Measurements from ENCODE around the gene MAGI1. TPM values are rescaled to one million over a fixed set of nuclear protein-coding genes. Genes with fewer than 3 reads are reported as not detected.

MAGI1 gene
- total RNA-seq, 2 donors from 2014 or later = 38.6 to 45.1 TPM

DNA sequence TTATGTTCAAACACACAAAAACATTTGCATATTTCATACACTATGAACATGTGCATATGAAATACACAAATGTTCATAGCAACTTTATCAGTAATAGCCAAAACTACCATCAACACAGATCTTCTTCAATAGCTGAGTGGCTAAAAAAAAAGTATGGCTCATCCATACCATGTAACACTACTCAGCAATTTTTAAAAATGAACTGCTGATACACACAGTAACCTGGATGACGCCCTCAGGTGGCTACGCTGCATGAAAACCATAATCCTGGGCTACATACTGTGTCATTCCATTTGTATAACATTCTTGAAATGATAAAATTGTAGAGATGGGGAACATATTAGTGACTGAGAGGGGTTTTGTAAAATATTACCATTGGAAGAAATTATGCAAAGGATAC is 243.6 kb downstream of the MAGI1 start:
- TF ChIP-seq, protein P1, sequence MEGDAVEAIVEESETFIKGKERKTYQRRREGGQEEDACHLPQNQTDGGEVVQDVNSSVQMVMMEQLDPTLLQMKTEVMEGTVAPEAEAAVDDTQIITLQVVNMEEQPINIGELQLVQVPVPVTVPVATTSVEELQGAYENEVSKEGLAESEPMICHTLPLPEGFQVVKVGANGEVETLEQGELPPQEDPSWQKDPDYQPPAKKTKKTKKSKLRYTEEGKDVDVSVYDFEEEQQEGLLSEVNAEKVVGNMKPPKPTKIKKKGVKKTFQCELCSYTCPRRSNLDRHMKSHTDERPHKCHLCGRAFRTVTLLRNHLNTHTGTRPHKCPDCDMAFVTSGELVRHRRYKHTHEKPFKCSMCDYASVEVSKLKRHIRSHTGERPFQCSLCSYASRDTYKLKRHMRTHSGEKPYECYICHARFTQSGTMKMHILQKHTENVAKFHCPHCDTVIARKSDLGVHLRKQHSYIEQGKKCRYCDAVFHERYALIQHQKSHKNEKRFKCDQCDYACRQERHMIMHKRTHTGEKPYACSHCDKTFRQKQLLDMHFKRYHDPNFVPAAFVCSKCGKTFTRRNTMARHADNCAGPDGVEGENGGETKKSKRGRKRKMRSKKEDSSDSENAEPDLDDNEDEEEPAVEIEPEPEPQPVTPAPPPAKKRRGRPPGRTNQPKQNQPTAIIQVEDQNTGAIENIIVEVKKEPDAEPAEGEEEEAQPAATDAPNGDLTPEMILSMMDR (conservative IDR thresholded peaks at IDR 0.05) = no peak
- Mint-ChIP-seq H3K27me3 (ENCODE audit: insufficient read depth) (no peaks in the 10 kb centered on the region), H3K27ac (no peak overlapping the region)

DNA sequence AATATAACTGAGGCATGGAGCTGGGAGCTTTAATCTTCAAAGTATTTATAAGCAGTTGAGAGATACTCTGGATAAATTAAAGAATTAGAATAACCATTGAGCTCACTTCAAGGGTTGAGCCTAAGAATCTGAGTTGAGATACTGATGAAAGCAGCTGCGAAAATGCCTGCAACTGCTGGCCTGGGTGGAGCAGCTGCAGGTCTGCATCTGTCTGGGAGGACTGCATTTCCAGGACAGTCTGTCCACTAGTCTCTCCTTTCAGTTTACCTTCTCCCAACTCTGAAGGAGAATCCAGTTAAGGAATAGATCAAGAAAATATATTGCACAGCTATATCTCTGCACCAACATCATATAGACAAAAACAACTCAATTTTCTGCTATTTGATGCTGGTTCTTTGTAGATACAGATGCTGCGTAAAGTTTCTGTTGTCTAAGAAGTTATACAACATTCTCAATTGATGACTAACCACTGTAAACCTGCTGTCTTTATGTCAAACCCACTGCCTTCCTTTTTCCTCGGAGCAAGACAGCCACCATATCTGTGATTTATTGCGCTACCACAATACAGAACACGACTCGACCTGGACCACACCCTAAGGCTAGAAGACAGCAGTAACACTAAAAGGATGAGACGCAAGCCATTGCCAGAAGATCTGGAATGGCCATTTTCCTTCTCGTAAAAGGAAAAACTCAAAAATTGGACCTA is 245.1 kb downstream of the MAGI1 start:
- TF ChIP-seq, protein P1 (conservative IDR thresholded peaks at IDR 0.05) = no peak
- H3K36me3 Mint-ChIP-seq (ENCODE audit: low read depth) = no peaks in the 10 kb centered on the region
- H3K4me1 Mint-ChIP-seq = peaks cover 17% of the 10 kb centered on the region
- H3K4me3 Mint-ChIP-seq = no peak overlapping the region
- DNase-seq = no peak
- Histone ChIP-seq H3K9me3 (ENCODE audit: control insufficient read depth, low read length) (no peaks in the 10 kb centered on the region), H3K4me1 (ENCODE audit: control insufficient read depth, insufficient read depth, low read length) (peaks cover 6% of the 10 kb centered on the region), H3K27ac (ENCODE audit: low read depth, low read length) (no peak overlapping the region), H3K27me3 (ENCODE audit: control insufficient read depth, insufficient read depth, low read length, poor library complexity, severe bottlenecking) (no peaks in the 10 kb centered on the region), H3K36me3 (ENCODE audit: control insufficient read depth, insufficient read depth, low read length) (no peaks in the 10 kb centered on the region), H3K9ac (ENCODE audit: extremely low read depth, low read length, poor library complexity, severe bottlenecking) (no peak overlapping the region), H3K4me3 (ENCODE audit: low read length) (no peak overlapping the region)
- no peak overlapping the region for H3K27ac Mint-ChIP-seq
- H3K27me3 Mint-ChIP-seq (ENCODE audit: insufficient read depth) = no peaks in the 10 kb centered on the region
- H3K9me3 Mint-ChIP-seq = no peaks in the 10 kb centered on the region
- 89 to 93% methylated on average over 8 of the region's 8 CpGs for WGBS, 2 experiments (ENCODE audit: insufficient coverage in 1 of 2, insufficient read length in 1 of 2)

More for the DNA sequence above, 243.6 kb downstream of the MAGI1 start:
- H3K4me1 ChIP-seq (ENCODE audit: control insufficient read depth, insufficient read depth, low read length) = peaks cover 6% of the 10 kb centered on the region
- no peaks in the 10 kb centered on the region for H3K27me3 ChIP-seq (ENCODE audit: control insufficient read depth, insufficient read depth, low read length, poor library complexity, severe bottlenecking)
- H3K27ac ChIP-seq (ENCODE audit: low read depth, low read length) = no peak overlapping the region
- no peak overlapping the region for H3K4me3 ChIP-seq (ENCODE audit: low read length)
- H3K4me3 Mint-ChIP-seq = no peak overlapping the region
- peaks cover 17% of the 10 kb centered on the region for H3K4me1 Mint-ChIP-seq
- no peaks in the 10 kb centered on the region for H3K9me3 Mint-ChIP-seq
- H3K9me3 ChIP-seq (ENCODE audit: control insufficient read depth, low read length) = no peaks in the 10 kb centered on the region
- H3K9ac ChIP-seq (ENCODE audit: extremely low read depth, low read length, poor library complexity, severe bottlenecking) = no peak overlapping the region
- no peak for DNase-seq
- H3K36me3 ChIP-seq (ENCODE audit: control insufficient read depth, insufficient read depth, low read length) = no peaks in the 10 kb centered on the region
- H3K36me3 Mint-ChIP-seq (ENCODE audit: low read depth) = no peaks in the 10 kb centered on the region
- whole genome bisulfite sequencing, 2 experiments (ENCODE audit: insufficient coverage in 1 of 2, insufficient read length in 1 of 2) = 93% methylated on average over 2 of the region's 2 CpGs; no CpG with 5 or more reads in 1 of the 2 experiments

DNA sequence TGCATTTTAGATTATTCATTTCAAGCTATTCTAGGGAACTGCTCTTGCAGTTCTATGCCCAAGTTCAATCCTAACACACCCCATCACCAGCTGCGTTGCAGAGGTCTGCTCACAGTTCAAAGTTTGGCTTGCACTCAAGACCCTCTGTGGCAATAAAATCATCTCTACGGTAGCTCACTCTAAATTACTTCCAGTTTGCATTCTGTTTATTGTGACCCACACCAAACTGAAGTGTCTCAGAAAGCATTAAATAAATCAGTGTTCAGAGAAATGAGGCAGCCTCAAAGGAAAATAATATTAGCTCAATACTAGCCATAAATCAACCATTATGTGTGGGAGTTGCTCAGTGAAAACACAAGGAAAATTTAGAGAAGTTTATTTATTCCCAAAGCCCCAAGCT is 250.3 kb downstream of the MAGI1 start:
- H3K9me3 Mint-ChIP-seq = no peaks in the 10 kb centered on the region
- Histone ChIP-seq H3K9ac (ENCODE audit: extremely low read depth, low read length, poor library complexity, severe bottlenecking) (no peak overlapping the region), H3K4me3 (ENCODE audit: low read length) (no peak overlapping the region), H3K4me1 (ENCODE audit: control insufficient read depth, insufficient read depth, low read length) (no peaks in the 10 kb centered on the region), H3K27ac (ENCODE audit: low read depth, low read length) (no peak overlapping the region), H3K36me3 (ENCODE audit: control insufficient read depth, insufficient read depth, low read length) (no peaks in the 10 kb centered on the region), H3K27me3 (ENCODE audit: control insufficient read depth, insufficient read depth, low read length, poor library complexity, severe bottlenecking) (no peaks in the 10 kb centered on the region), H3K9me3 (ENCODE audit: control insufficient read depth, low read length) (no peaks in the 10 kb centered on the region)
- H3K36me3 Mint-ChIP-seq (ENCODE audit: low read depth) = no peaks in the 10 kb centered on the region
- DNase-seq = no peak
- TF ChIP-seq, protein P1 (conservative IDR thresholded peaks at IDR 0.05) = no peak
- WGBS, 2 experiments (ENCODE audit: insufficient coverage in 1 of 2, insufficient read length in 1 of 2) = 90 to 93% methylated on average over 1 to 2 of the region's 2 CpGs
- no peak overlapping the region for H3K4me3 Mint-ChIP-seq
- H3K4me1 Mint-ChIP-seq = peaks cover 2% of the 10 kb centered on the region
- H3K27ac Mint-ChIP-seq = no peak overlapping the region
- H3K27me3 Mint-ChIP-seq (ENCODE audit: insufficient read depth) = no peaks in the 10 kb centered on the region
